ENCODE results near the gene GOLGA7B.

The GOLGA7B gene

DNA sequence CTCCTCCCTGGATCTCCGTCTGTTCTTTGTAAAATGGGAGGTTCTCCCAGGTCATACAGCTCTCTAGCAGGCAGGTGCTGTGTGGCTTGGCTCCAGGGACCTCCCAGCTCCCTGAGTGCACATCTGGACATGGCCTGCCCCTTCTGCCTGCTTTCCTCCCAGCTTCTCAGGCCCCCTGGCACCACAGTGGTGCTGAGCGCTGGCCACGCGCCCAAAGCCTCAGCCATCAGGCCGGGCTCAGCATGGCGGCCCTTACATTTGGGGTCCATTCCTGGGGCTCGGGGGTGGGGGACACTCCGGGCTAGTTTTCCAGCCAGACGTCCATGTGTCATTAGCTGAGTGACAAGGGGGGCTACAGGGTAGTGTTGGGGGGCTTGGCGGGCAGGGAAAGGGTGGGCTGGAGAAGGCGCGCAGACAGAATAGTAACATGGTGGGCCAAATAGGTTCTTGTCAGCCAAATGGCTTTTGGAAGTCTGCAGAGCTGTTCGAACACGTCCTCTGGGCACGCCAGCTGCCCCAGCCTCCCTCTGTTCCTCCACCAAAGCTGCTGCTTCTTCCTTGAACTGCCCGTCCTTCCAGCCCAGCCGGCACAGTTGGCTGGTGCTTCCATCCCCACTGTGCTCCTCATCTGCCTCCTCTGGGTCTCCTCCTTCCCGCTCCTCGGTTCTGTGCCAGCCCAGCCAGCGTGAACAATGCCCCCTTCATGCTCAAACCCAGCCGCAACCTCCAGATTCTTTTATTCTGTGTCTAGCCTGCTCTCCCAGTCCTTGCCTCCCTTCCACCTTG, 65.9 kb downstream of the GOLGA7B start:
- Histone ChIP-seq H3K9me2 (replicated peaks; ENCODE audit: control insufficient read depth, low read length) (no peaks in the 10 kb centered on the region), H3K4me3 (ENCODE audit: low read length) (no peak overlapping the region), H3K4me1 (ENCODE audit: control insufficient read depth, low read length) (no peaks in the 10 kb centered on the region), H3K36me3 (ENCODE audit: control insufficient read depth, low read length) (no peaks in the 10 kb centered on the region), H3K79me2 (ENCODE audit: control insufficient read depth, low read length) (no peaks in the 10 kb centered on the region), H3K27ac (ENCODE audit: low read depth, low read length) (no peak overlapping the region), H3K27me3 (ENCODE audit: control insufficient read depth, low read length) (0 out of 2 replicates have a peak, but pooled peaks cover 8% of the 10 kb centered on the region), H4K20me1 (ENCODE audit: control insufficient read depth, insufficient read depth, low read depth, low read length) (no peaks in the 10 kb centered on the region; the same call in 1 of the 2 replicates), H3F3A (ENCODE audit: control insufficient read depth, insufficient read depth) (no peaks in the 10 kb centered on the region), H3K9me3 (ENCODE audit: control insufficient read depth, insufficient read depth, low read length) (no peaks in the 10 kb centered on the region), H3K4me2 (ENCODE audit: low read length) (no peak overlapping the region)
- TF ChIP-seq, protein P1, sequence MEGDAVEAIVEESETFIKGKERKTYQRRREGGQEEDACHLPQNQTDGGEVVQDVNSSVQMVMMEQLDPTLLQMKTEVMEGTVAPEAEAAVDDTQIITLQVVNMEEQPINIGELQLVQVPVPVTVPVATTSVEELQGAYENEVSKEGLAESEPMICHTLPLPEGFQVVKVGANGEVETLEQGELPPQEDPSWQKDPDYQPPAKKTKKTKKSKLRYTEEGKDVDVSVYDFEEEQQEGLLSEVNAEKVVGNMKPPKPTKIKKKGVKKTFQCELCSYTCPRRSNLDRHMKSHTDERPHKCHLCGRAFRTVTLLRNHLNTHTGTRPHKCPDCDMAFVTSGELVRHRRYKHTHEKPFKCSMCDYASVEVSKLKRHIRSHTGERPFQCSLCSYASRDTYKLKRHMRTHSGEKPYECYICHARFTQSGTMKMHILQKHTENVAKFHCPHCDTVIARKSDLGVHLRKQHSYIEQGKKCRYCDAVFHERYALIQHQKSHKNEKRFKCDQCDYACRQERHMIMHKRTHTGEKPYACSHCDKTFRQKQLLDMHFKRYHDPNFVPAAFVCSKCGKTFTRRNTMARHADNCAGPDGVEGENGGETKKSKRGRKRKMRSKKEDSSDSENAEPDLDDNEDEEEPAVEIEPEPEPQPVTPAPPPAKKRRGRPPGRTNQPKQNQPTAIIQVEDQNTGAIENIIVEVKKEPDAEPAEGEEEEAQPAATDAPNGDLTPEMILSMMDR (IDR thresholded peaks at IDR 0.05; ENCODE audit: low read depth, low read length, poor library complexity, severe bottlenecking), result no peak
- TF ChIP-seq EZH2phosphoT487 (IDR thresholded peaks at IDR 0.05; ENCODE audit: borderline replicate concordance, low read length), result no peak

DNA sequence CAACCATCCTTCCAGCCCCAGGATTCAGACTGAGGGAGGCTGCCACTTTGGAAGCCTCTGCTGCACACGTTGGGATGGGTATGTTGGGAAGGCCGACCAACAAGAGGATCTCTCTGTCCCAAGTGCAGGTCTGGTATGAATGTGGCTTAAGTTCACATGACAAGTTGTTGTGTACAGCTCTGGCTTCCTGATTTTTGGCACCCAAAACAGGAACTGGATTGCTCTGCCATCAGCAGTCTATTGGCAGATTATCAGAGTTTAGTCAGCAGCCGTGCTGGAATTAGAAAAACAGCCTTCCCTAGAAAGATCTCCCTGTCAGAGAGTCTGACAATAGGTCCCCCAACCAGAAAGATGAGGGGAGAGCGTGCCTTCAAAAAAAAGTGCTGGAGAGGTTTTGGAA, 66.9 kb downstream of the GOLGA7B start:
- TF ChIP-seq, protein P1 (IDR thresholded peaks at IDR 0.05; ENCODE audit: low read depth, low read length, poor library complexity, severe bottlenecking), result no peak
- no peak for TF ChIP-seq EZH2phosphoT487 (IDR thresholded peaks at IDR 0.05; ENCODE audit: borderline replicate concordance, low read length)
- Histone ChIP-seq H3K4me1 (ENCODE audit: control insufficient read depth, low read length) (no peaks in the 10 kb centered on the region), H3K27me3 (ENCODE audit: control insufficient read depth, low read length) (0 out of 2 replicates have a peak, but pooled peaks cover 8% of the 10 kb centered on the region), H3K36me3 (ENCODE audit: control insufficient read depth, low read length) (no peaks in the 10 kb centered on the region), H4K20me1 (ENCODE audit: control insufficient read depth, insufficient read depth, low read depth, low read length) (no peaks in the 10 kb centered on the region; the same call in 1 of the 2 replicates), H3K9me2 (replicated peaks; ENCODE audit: control insufficient read depth, low read length) (no peaks in the 10 kb centered on the region), H3K79me2 (ENCODE audit: control insufficient read depth, low read length) (no peaks in the 10 kb centered on the region), H3K4me3 (ENCODE audit: low read length) (no peak overlapping the region), H3F3A (ENCODE audit: control insufficient read depth, insufficient read depth) (no peaks in the 10 kb centered on the region), H3K27ac (ENCODE audit: low read depth, low read length) (no peak overlapping the region), H3K4me2 (ENCODE audit: low read length) (no peak overlapping the region), H3K9me3 (ENCODE audit: control insufficient read depth, insufficient read depth, low read length) (no peaks in the 10 kb centered on the region)

DNA sequence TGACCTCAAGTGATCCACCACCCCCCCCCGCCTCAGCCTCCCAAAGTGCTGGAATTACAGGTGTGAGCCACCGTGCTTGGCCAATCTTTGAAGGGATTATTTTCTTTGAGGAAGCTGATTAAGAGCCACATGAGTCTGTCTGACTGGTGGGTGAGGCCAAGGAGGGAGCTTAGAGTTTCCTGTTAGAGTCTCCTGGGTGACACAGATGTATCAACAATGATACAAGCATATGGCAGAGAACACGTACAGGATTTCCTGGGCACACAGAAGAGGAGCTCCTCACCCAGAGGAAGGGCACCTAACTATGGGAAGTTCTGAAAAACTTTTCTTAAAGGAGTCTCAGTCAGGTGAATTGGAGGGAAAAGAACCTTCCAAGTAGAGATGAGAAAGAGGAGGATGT, 69.4 kb downstream of the GOLGA7B start:
- Histone ChIP-seq H3K36me3 (ENCODE audit: control insufficient read depth, low read length) (no peaks in the 10 kb centered on the region), H3F3A (ENCODE audit: control insufficient read depth, insufficient read depth) (no peaks in the 10 kb centered on the region), H3K9me3 (ENCODE audit: control insufficient read depth, insufficient read depth, low read length) (no peaks in the 10 kb centered on the region), H4K20me1 (ENCODE audit: control insufficient read depth, insufficient read depth, low read depth, low read length) (no peaks in the 10 kb centered on the region; the same call in 1 of the 2 replicates), H3K79me2 (ENCODE audit: control insufficient read depth, low read length) (no peaks in the 10 kb centered on the region), H3K27me3 (ENCODE audit: control insufficient read depth, low read length) (0 out of 2 replicates have a peak, but pooled peaks cover 3% of the 10 kb centered on the region), H3K4me1 (ENCODE audit: control insufficient read depth, low read length) (no peaks in the 10 kb centered on the region), H3K4me3 (ENCODE audit: low read length) (no peak overlapping the region), H3K9me2 (replicated peaks; ENCODE audit: control insufficient read depth, low read length) (no peaks in the 10 kb centered on the region), H3K4me2 (ENCODE audit: low read length) (no peak overlapping the region), H3K27ac (ENCODE audit: low read depth, low read length) (no peak overlapping the region)
- TF ChIP-seq EZH2phosphoT487 (IDR thresholded peaks at IDR 0.05; ENCODE audit: borderline replicate concordance, low read length), result no peak
- TF ChIP-seq, protein P1 (IDR thresholded peaks at IDR 0.05; ENCODE audit: low read depth, low read length, poor library complexity, severe bottlenecking), result no peak

Measured in DOHH2 (cell line).